Progenitor cell of endocrine pancreas (in vitro differentiated cells): ENCODE results near the gene HECTD3. TPM values are rescaled to one million over a fixed set of nuclear protein-coding genes. Genes with fewer than 3 reads are reported as not detected.

ENCODE experiments used
- DNase-seq: peaks from one replicate; pipeline ENCODE4 v3.0.0; 2021; ENCODE audit warnings: low spot score; ENCODE audit not compliant: unreplicated experiment
- H3K27ac Mint-ChIP-seq: 2 replicates; pipeline ENCODE4 v1.8.0; 2021; ENCODE audit warnings: mild to moderate bottlenecking, moderate library complexity, mixed read lengths
- H3K27me3 Mint-ChIP-seq: 2 replicates; pipeline ENCODE4 v1.8.0; 2021; ENCODE audit warnings: mixed read lengths
- H3K36me3 Mint-ChIP-seq: 2 replicates; pipeline ENCODE4 v1.8.0; 2022; ENCODE audit warnings: mixed read lengths; ENCODE audit not compliant: insufficient read depth
- H3K4me1 Mint-ChIP-seq: 2 replicates; pipeline ENCODE4 v1.8.0; 2021; ENCODE audit warnings: low read depth, mixed read lengths
- H3K4me3 Mint-ChIP-seq: 2 replicates; pipeline ENCODE4 v1.8.0; 2021; ENCODE audit warnings: low read depth, mild to moderate bottlenecking, moderate library complexity, mixed read lengths
- H3K9me3 Mint-ChIP-seq: 2 replicates; pipeline ENCODE4 v1.8.0; 2021; ENCODE audit warnings: low read depth, mixed read lengths
- total RNA-seq: library from RNA; stranded (reverse); gene quantifications from 2 replicates; pipeline ENCODE4 v1.2.1, GENCODE V29; 2021
- TF ChIP-seq, protein P1 (sequence below): fragments of 200-600 bp; sonication (generic); IDR thresholded peaks from one replicate; pipeline ENCODE4 v1.5.0; 2021; ENCODE audit warnings: antibody characterized with exemption, mild to moderate bottlenecking; ENCODE audit not compliant: unreplicated experiment

HECTD3 gene
- total RNA-seq, 1 donor from 2014 or later, result 44.2 TPM

DNA sequence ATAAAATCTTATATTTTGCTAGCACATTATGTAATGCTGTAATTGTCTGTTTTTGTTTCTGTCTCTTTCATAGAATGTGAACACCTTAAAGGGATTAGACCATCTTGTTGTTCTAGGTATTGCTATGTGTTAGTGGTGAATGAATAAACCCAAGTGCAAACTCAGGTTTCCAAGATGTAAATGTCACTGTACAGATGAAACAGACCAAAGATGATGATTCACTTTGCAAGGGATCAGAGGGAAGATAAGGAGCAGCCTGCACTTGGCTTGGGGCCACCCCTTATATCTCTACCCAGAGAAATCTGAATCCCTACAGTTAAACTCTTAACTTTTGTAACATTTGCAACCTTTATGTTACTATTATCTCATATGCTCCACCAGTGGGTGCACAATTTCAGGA is 26.3 kb upstream of the HECTD3 start:
- Mint-ChIP-seq H3K27ac (no peak overlapping the region), H3K9me3 (no peaks in the 10 kb centered on the region), H3K4me1 (peaks cover 2% of the 10 kb centered on the region), H3K4me3 (no peak overlapping the region), H3K36me3 (peaks cover 5% of the 10 kb centered on the region), H3K27me3 (no peaks in the 10 kb centered on the region)
- no peak for DNase-seq
- TF ChIP-seq, protein P1, sequence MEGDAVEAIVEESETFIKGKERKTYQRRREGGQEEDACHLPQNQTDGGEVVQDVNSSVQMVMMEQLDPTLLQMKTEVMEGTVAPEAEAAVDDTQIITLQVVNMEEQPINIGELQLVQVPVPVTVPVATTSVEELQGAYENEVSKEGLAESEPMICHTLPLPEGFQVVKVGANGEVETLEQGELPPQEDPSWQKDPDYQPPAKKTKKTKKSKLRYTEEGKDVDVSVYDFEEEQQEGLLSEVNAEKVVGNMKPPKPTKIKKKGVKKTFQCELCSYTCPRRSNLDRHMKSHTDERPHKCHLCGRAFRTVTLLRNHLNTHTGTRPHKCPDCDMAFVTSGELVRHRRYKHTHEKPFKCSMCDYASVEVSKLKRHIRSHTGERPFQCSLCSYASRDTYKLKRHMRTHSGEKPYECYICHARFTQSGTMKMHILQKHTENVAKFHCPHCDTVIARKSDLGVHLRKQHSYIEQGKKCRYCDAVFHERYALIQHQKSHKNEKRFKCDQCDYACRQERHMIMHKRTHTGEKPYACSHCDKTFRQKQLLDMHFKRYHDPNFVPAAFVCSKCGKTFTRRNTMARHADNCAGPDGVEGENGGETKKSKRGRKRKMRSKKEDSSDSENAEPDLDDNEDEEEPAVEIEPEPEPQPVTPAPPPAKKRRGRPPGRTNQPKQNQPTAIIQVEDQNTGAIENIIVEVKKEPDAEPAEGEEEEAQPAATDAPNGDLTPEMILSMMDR, result no peak

DNA sequence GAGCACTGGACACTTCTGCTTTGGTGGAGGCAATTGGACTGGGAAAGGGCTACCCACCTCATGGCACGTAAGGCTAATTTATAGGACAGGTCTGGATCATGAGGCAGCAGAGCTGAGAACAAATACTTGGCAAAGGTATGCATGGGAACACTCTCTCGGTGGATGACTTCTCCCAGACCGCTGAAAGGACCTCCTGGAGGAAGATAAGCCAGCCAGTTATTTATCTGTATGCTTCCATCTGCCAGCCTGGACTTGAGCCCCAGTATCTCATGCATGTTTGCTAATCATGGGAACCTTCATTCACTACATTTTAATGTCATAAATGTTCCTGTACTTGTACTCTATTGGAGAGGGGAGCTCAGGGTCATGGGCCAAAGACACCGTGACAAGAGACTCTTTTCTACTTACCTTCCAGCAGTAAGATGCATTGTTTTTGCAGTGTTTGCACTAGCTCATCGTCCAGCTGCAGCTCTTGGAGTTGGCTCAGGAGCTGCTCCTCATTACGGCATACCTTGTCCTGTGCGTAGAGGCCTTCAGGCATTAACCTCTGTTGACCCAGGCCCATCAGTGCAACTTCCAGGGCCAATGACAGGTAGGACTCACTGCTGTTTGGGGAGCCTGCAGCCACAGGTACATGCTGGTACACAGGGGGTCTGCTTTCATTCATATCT is 24.6 kb upstream of the HECTD3 start:
- Mint-ChIP-seq H3K4me3 (no peak overlapping the region), H3K4me1 (peaks cover 2% of the 10 kb centered on the region), H3K27me3 (no peaks in the 10 kb centered on the region), H3K36me3 (peaks cover 5% of the 10 kb centered on the region), H3K9me3 (no peaks in the 10 kb centered on the region), H3K27ac (no peak overlapping the region)
- TF ChIP-seq, protein P1, result no peak
- no peak for DNase-seq

DNA sequence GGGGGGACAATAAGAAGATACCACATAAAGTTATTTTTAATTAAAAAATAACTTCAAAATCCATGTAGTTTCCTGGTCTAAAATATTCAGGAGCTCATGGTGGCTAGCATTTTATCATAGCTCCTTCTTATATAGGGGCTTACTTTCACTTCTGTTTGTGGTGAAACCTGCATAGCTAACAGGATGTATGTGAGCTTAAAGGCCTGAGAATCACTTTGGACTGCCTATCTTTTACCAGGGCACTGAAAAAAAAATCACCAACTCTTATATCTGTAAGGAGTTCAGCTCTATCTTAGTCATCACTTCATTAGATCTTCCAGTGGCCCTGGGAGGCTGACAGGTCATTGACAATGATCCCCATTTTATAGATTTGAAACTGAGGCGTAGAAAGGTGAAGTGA is 22.2 kb upstream of the HECTD3 start:
- TF ChIP-seq, protein P1, result no peak
- H3K4me3 Mint-ChIP-seq, result no peak overlapping the region
- no peaks in the 10 kb centered on the region for H3K4me1 Mint-ChIP-seq
- H3K27ac Mint-ChIP-seq, result no peak overlapping the region
- no peak for DNase-seq
- peaks cover 7% of the 10 kb centered on the region for H3K36me3 Mint-ChIP-seq
- H3K27me3 Mint-ChIP-seq, result no peaks in the 10 kb centered on the region
- H3K9me3 Mint-ChIP-seq, result no peaks in the 10 kb centered on the region

GRCh38 chr1:45032837-45033236 is 21.7 kb upstream of the HECTD3 start:
- Mint-ChIP-seq H3K27ac (no peak overlapping the region), H3K4me3 (no peak overlapping the region), H3K9me3 (no peaks in the 10 kb centered on the region), H3K4me1 (no peaks in the 10 kb centered on the region), H3K27me3 (no peaks in the 10 kb centered on the region), H3K36me3 (peaks cover 5% of the 10 kb centered on the region)
- TF ChIP-seq, protein P1, result no peak
- no peak for DNase-seq

- Mint-ChIP-seq H3K4me1 (peaks cover 2% of the 10 kb centered on the region), H3K27ac (no peak overlapping the region), H3K9me3 (peaks cover 3% of the 10 kb centered on the region), H3K36me3 (peaks cover 4% of the 10 kb centered on the region), H3K4me3 (no peak overlapping the region), H3K27me3 (no peaks in the 10 kb centered on the region)
- DNase-seq, result no peak
- TF ChIP-seq, protein P1, result no peak
These were observed 15.3 kb upstream of the HECTD3 start for GRCh38 chr1:45026446-45026845.
